ENCODE results near the gene FAM219A.
"Not testable (repeated sequence)": the region's sequence is repeated elsewhere in the genome, so short reads cannot be mapped to it uniquely, and the experiment has no call there.

The FAM219A gene

DNA sequence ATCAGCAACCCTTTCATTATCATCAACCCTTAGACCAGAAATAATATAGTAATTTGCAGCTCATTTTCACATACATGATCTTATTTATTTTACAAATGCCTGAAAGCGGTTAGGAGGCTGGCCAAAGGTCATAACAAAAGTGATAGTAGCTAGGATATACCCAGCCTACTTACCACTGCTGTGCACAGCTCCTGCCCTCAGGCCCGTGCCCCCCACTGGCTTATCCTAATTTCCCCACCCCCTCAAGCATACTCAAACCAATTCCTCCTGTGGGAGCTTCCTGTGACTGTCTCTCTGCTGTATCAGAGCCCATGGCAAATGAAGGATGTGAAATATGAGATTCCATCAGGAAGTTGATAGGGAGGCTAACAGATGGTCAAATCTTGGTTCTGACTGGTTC is 14.8 kb downstream of the FAM219A start:
- DNase-seq (ENCODE audit: low spot score) = no peak

DNA sequence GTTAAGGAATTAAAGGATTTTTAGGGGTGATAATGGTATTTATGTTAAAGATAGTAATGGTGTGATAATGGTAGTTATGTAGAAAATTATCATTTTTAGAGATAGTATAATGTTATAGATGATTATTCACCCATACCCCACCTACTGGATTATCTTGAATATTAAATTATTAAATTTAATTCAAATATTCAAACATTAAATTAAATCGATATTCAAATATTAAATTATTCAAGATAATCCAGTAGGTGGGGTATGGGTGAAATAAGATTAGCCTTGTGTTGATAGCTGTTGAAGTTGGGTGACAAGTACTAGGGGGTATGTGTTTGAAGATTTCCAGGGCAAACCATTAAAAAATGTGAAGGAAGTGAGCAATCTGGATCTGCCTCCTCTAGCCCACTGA is 15.6 kb downstream of the FAM219A start:
- DNase-seq (ENCODE audit: low spot score) = no peak

DNA sequence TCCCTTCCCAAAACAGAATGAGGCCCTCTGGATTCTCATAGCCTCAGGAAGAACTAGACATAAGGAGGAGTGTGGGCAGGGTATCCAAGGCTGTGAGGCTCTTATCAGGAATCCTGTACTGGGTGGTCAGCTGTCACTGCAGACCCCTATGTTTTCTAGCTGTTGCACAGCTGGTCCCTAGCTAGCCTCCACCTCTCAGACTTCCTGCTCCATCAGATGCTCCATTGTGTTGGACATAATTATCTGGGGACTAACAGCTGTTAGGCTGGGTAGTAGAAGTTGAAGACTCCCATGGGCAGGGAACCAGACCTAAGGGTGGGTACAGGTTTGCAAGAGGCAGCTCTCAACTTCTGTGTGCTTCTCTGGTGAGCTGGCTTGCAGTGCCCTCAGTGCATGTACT is 18.4 kb downstream of the FAM219A start:
- DNase-seq (ENCODE audit: low spot score) = no peak

DNA sequence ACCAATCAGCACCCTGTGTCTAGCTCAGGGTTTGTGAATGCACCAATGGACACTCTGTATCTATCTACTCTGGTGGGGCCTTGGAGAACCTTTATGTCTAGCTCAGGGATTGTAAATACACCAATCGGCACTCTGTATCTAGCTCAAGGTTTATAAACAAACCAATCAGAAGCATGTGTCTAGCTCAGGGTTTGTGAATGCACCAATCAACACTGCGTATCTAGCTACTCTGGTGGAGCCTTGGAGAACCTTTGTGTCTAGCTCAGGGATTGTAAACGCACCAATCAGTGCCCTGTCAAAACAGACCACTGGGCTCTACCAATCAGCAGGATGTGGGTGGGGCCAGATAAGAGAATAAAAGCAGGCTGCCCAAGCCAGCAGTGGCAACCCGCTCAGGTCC is 19.9 kb downstream of the FAM219A start:
- not testable (repeated sequence) for DNase-seq (ENCODE audit: low spot score)

DNA sequence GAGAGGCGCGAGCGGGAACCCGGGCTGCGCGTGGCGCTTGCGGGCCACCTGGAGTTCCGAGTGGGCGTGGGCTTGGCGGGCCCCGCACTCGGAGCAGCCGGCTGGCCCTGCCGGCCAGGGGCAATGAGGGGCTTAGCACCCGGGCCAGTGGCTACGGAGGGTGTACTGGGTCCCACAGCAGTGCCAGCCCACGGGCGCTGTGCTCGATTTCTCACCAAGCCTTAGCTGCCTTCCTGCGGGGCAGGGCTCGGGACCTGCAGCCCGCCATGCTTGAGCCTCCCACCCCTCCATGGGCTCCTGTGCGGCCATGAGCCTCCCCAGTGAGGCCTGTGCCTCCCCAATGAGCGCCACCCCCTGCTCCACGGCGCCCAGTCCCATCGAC is 20.5 kb downstream of the FAM219A start:
- DNase-seq (ENCODE audit: low spot score) = not testable (repeated sequence)

DNA sequence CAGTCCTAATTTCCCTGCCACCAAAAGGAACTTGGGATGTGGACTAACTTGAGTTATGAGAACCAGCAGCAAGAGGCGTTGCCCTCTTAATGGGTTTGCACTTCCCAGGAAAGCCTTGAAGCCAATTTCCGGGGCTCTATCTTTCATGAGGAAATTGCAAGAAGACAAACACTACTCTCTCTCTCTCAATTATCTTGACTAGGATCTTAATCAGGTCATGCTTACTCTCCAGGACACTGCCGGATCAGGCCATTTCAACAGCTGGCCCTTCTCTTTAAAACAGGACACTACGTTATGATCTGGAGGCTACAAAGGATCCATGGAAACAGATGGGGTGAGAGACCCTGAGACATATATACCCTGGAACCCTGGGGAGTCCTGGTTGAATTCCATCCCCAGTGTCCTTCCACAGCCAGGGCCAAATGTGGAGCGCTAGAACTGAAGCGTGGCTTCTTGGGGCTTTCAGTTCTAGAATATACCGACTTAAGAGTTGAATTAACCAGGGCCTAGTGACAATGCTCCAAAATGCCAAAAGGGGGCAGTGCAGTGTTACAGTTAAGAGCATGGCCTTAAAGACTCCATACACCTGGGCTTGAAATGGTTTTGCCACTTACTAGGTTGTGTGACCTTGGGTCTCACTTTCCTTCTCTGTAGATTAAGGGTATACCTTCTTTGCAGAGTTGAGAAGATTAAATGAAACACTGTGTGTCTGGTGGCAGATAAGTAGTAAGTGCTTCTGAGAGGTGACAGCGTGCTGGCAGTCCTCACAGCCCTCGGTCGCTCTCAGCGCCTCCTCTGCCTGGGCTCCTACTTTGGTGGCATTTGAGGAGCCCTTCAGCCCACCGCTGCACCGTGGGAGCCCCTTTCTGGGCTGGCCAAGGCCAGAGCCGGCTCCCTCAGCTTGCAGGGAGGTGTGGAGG is 21.1 kb downstream of the FAM219A start:
- peak; percentile 59 for DNase-seq (ENCODE audit: low spot score)

DNA sequence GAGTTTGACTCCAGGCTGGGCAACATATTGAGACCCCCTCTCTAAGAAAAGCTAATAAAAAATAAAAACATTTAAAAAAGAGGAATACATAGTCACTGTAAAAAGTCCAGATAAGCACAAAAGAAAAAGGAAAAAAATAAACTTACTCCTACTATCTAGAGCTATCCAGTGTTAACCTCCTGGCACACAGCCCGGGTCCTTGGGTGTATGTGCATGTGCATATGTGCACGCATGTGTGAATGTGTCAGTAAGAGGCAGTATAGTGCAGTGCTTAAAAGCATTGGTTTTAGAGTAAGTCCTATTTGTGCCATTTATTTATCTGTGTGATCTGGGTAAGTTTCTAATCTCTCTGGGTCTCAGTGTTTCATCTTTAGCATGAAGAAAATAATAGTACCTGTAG is 26.7 kb downstream of the FAM219A start:
- no peak for DNase-seq (ENCODE audit: low spot score)

DNA sequence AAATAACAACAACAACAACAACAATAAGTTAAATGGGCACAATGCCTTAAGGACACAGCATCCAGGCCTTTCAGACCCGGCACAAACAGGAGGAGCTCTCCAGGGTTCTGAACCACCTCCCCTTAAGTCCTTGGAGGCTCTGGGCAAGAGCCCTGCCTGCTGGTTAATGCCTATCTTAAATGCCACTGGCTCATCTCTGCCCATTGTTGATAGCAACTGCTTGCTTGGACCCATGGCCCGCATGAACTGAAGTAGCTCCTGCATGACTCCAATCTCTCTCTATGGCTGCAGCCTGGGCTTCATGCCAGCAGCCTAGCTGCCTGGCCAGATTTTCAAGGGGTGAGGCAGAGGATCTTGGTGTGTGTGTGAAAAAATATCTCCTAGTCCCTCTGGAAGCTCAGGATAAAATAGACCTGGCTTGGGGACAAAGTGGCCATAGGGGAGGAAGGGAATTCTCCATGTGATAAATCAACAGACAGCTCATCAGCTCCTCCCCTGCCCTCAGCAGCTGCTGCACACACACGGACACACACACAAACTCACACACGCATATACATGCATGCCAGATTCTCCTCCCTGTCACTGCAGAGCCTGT is 27.4 kb downstream of the FAM219A start:
- DNase-seq (ENCODE audit: low spot score) = peak; percentile 83

DNA sequence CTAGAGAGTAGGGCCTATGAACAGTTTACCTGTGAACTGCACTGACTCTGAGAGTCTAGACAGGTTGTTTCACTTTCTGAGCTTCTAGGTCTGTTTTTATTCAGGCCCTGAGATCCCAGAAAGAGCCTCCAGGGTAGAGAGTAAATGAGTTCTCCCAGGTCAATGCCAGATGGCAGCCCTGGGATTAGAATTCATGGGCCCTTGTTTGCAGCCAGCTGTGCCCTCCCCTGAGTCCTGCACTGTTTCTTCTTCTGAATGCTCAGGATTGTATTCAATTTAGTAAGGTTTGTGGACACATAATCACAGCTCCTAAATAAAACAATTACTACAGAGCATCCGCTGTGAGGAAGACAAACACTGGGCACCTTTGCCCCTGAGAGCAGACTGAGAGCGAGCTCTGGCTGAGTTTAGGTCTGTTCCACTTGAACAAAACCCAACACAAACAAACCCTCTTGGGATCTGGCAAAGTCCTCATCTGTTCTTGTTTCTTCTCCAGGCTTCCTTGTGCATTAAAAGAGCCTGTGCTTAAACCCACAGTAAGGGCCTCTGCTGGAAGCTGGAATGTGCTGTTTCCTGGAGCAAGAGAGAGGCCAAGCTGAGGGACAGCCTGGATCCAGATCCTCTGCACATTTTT is 29.9 kb downstream of the FAM219A start:
- no peak for DNase-seq (ENCODE audit: low spot score)

DNA sequence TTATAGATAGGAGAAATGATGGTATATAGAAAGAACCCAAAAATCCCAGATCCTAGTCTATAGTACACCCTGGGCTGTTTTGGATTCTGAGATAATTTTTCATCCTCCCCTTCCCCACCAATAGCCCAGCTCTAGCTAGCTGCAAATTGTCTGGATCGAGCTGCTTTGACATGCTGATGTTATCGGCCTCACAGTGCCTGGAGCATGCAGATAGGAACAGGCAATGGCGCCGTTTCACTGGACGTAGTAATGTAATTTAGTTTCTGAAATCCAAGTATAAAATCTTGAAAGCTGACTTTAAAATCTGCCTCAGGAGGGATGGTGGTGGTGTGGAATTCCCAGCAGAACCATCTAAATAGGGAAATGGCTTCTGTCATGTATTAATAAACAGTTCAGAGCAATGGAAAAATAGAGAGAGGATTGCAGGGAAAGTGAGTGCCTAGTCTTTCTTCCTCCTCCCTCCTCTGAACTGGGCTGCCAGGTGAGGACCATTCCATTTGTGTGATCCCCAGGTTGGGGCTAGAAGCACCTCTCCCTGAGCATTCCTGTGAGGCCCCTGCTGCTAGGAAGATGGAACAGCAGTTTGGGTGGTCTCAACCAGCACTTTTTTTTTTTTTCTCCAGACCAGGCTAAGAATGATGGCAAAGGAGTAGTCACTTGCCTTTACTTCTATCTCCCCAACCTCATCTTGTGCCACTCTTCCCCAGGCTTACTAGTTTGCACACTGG is 31.9 kb downstream of the FAM219A start:
- DNase-seq (ENCODE audit: low spot score) = no peak

DNA sequence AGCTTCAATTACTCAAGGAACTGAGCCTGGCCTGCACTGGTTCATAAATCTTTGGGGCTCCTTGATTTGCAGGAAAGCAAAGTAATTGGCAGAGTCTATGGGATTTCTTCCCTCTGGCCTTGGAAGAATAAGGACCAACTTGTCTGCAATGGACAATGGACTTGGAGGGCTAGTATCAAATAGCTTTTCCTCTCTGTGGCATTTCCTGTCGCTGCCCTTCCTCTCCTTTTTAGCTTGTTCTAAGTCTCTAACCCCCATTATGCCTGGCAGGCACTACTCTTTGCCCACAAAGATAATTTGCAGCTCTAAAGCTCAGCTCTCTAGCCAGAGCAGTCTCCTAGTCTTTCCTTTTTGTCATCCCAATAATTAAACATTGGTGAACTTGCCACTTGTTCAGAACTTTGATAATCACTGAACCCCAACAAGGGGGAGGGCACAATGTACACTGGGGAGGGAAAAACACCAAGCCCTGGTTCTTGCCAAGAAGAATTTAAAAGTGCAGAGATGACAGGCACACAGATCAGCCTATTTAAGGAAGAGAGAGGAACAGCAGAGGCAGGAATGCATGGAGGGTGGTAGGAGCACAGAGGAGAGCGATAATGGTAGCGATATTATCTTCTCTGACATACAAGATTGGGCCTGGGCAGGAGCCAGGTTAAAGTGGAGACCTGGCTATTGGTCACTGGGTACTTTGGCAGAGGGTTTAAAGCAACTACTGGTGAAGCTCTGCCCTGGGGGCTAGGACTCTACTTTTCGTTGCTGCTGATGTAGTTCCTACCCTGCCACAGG is 38.5 kb downstream of the FAM219A start:
- DNase-seq (ENCODE audit: low spot score) = no peak

DNA sequence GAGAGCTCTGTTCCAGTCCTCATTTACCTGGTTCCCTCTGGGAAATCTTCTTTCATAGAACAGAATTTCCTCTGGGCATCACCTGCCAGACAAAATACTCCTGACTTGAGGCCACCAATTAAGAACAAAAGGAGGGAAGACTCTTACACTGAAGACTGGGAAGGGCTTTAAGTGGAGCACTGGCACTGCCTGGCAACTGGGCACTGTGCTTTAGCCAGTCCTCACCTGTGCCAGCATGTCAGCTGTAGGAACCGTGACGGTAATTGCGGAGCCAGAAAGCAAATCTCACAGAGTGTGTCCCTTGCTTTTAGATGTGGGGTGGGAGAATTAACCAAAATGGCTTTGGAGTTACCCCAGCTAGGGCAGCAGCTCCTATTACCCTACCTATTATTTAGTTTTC is 40.6 kb downstream of the FAM219A start:
- DNase-seq (ENCODE audit: low spot score) = no peak

DNA sequence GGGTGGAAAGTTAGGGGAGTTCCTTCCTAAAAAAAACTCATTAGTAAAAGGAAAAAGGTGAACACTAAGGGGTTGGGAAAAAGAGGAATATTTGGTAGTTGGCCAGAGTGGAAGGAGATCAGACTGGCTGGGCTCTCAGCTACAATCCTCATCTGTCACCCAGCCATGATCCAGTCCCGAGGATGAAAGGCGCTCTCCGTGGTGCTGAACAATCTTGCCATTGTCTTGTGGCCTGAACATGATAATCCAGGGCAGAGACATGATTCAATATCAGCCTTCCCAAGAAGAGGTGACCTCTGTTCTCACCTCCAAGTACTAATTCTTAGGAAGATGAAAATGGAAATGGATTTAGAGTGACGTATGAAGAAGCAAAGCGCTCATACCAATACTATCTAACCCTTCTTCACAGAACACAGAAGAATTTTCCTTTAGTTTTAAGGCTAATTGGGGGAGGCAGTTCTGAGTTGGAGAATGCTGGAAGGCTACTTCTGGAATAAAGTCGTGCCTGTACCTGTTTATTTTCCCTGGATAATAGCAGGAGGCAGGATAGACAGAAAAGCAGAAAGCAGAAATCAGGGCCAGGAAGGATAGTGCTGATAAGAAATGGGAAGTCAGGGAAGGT is 45.0 kb downstream of the FAM219A start:
- DNase-seq (ENCODE audit: low spot score) = peak; percentile 69

DNA sequence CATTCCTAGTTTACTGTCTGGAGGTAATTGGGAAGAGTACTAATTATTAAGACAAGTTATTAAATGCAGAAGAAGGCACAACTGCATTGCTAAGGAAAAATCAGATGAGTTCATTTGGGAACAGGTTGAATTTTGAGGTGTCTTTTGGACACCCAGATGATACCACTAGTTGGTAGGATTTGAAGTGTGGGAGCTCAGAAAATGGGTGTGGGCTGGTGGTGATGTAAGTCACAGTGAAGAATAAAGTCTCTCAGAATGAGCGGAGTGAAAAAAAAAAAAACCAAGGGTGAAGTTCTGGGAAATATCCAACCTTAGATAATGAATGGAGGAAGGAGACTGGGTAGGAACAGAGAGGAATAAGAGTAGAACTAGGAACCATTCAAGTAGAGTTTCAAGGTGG is 46.0 kb downstream of the FAM219A start:
- DNase-seq (ENCODE audit: low spot score) = no peak

DNA sequence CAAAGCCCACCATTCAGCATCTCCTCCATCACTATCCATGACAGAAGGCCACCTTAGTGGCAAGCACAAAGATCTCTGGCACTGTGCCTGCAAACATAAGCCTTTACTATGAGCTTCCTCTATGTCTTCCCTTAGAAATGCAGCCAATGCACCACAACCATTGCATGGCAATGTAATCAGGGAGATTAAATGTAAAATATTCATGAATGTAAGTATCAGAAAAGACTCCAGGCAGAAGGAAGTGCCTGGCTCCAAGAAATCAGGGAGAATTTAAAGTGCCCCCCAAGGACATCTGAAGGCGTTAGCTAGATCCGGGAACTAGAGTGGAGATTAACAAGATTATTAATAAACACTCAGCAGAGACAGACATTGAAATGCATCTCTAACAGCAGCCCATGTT is 49.2 kb downstream of the FAM219A start:
- no peak for DNase-seq (ENCODE audit: low spot score)

DNA sequence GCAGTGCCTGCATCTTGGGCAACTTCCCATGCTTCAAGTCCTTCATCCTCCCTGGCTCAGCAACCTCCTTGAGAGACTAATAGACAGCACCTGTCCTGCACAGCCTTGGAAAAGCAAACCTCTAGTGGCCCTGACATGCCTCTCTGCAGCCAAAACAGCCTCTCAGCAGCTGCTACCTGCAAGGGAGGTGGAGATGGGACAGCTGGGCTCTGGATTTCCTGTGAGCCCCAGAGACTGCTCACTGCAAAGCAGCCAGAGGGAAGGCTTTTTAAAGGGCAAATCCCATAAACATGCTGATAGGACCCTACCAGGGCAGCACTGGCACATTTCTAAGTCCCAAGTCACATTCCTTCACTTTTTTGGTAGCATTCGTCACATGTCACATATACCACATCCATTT is 50.2 kb downstream of the FAM219A start:
- DNase-seq (ENCODE audit: low spot score) = no peak

DNA sequence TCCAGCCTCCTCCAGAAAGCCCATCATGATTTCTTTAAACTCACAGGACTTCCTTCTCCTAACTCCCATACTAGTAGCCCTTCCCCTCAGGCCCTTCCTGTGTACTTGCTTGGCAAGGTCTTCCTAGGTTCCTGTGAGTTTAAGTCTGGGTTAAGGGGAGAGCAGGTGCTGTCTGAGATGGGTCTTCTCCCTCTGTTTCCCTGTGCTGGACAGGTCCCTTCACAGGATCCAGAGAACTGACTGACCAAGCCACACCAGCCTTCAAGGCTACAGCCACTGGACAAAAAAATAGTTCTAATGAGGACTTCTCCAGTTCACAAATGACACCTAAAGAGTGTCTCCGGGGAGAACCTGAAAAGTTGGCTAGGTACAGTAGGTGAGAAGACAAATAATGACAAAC is 52.2 kb downstream of the FAM219A start:
- DNase-seq (ENCODE audit: low spot score) = no peak

DNA sequence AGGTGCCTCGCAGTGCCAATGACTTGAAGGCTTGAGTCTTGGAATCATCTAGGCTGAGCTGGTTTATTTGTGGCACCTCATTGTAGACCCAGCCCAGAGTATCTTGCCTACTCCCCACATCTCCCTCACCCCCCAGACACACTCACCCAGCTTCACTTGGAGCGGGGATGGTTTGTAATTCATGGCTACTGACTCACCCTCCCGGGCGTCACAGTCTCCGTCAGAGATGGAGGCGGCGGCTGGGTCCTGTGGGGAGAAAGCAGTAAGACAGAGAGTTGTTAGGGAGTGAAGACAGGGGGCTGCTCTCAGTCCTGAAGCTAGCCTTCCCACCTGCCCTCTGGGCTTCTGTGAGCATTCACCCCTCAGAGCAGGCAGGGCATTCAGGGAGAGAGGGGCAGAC is 52.7 kb downstream of the FAM219A start:
- peak; percentile 54 for DNase-seq (ENCODE audit: low spot score)

DNA sequence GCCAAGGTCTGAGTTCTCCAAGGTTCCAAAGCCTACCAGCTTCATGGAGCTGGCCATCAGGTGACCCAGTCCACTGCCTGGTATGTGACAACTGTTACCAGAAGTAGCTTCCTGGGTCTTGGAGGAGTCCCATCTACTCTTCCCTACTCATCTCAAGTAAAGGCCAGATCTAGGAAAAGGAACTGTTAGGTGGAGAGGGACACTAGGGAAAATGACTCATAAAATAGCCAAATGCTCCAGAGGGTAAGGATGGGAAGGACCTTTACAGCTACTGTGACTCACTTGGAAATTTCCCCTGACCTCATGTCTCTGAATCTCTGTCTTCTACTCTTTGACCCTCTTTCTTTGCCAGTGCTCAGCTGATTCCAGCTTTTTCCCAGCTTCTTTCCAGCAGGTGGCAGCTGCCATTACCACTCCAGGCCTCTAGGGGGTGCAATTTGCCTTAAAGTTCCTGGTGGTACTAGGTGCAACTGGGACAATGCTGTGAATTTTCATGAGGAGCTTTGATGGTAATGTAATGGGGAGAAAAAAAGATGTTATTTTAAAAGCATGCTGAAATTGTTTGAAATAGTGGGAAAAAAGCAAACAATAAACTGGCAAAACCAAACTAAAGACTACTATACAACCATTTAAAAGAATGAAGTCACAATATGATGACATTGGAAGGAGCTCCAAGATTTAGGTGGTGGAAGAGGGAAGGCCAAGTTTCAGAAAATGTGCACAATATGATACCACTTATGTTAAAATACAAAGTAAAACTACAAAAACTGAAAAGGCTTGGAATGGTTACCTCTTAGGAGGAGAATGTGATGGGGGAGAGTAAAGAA is 54.6 kb downstream of the FAM219A start:
- peak; percentile 81 for DNase-seq (ENCODE audit: low spot score)
